GM23248 (cell line): ENCODE measurements around the gene CERK. TPM values are rescaled to one million over a fixed set of nuclear protein-coding genes. Genes with fewer than 3 reads are reported as not detected.

Experiments
- DNase-seq: peaks from one replicate; pipeline ENCODE4 v3.0.0-alpha.2; 2015
- H2AFZ ChIP-seq: fragments of 200-600 bp; sonication (generic); 2 replicates; pipeline ENCODE4 v1.6.1; 2016; ENCODE audit warnings: antibody characterized with exemption
- H3F3A ChIP-seq: fragments of 200-600 bp; sonication (generic); 2 replicates; pipeline ENCODE4 v1.6.1; 2016; ENCODE audit warnings: mild to moderate bottlenecking, antibody characterized with exemption, mixed run types; ENCODE audit not compliant: insufficient read depth
- H3K27ac ChIP-seq: fragments of 200-600 bp; sonication (generic); 2 replicates; pipeline ENCODE4 v1.5.1; 2016; ENCODE audit warnings: mild to moderate bottlenecking
- H3K27me3 ChIP-seq: fragments of 200-600 bp; sonication (generic); replicated peaks from 2 replicates; pipeline ENCODE4 v1.6.1; 2016; ENCODE audit warnings: mild to moderate bottlenecking; ENCODE audit not compliant: insufficient read depth
- H3K36me3 ChIP-seq: fragments of 200-600 bp; sonication (generic); 2 replicates; pipeline ENCODE4 v1.6.1; 2016; ENCODE audit warnings: low read depth, mild to moderate bottlenecking
- H3K4me1 ChIP-seq: fragments of 200-600 bp; sonication (generic); 2 replicates; pipeline ENCODE4 v1.6.1; 2016; ENCODE audit warnings: mild to moderate bottlenecking; ENCODE audit not compliant: insufficient read depth
- H3K4me2 ChIP-seq: fragments of 200-600 bp; sonication (generic); one replicate; pipeline ENCODE4 v1.6.1; 2016; ENCODE audit warnings: mild to moderate bottlenecking; ENCODE audit not compliant: unreplicated experiment
- H3K4me3 ChIP-seq: fragments of 200-600 bp; sonication (generic); 2 replicates; pipeline ENCODE4 v1.5.1; 2016; ENCODE audit warnings: mild to moderate bottlenecking
- H3K79me2 ChIP-seq: fragments of 200-600 bp; sonication (generic); 2 replicates; pipeline ENCODE4 v1.6.1; 2016; ENCODE audit warnings: mild to moderate bottlenecking; ENCODE audit not compliant: insufficient read depth
- H3K9ac ChIP-seq: fragments of 200-600 bp; sonication (generic); 2 replicates; pipeline ENCODE4 v1.6.1; 2016; ENCODE audit warnings: mild to moderate bottlenecking
- H3K9me2 ChIP-seq: fragments of 200-600 bp; sonication (generic); 2 replicates; pipeline ENCODE4 v1.6.1; 2016; ENCODE audit warnings: mixed run types, mild to moderate bottlenecking, moderate library complexity; ENCODE audit not compliant: insufficient read depth
- H3K9me3 ChIP-seq: fragments of 200-600 bp; sonication (generic); one replicate; pipeline ENCODE4 v1.6.1; 2017; ENCODE audit warnings: low read depth
- H4K20me1 ChIP-seq: fragments of 200-600 bp; sonication (generic); 2 replicates; pipeline ENCODE4 v1.6.0; 2016; ENCODE audit not compliant: insufficient read depth
- EZH2 ChIP-seq: fragments of 200-600 bp; sonication (generic); IDR thresholded peaks from 2 replicates; pipeline ENCODE4 v1.6.1; 2018; ENCODE audit warnings: antibody characterized with exemption, mild to moderate bottlenecking; ENCODE audit not compliant: insufficient read depth, poor library complexity, severe bottlenecking
- EZH2phosphoT487 ChIP-seq: fragments of 200-600 bp; sonication (generic); IDR thresholded peaks from 2 replicates; pipeline ENCODE4 v1.6.1; 2018; ENCODE audit warnings: antibody characterized with exemption, moderate library complexity, mild to moderate bottlenecking, low read depth; ENCODE audit not compliant: insufficient read depth
- WGBS, 2 experiments: methylation state at CpG; one replicate each; pipeline ENCODE4 v1.1.6; 2015 to 2017; ENCODE audit warnings: low lambda C conversion rate in 2 of 2, low coverage in 1 of 2; ENCODE audit errors: missing lambda C conversion rate in 2 of 2; 5-methylcytosine and 5-hydroxymethylcytosine counted together
- in situ Hi-C: fragments of 300-500 bp; cut with MboI; formaldehyde crosslinking; loops from 2 replicates; pipeline ENCODE4 v1.15.0; 2020
- polyA plus RNA-seq: library from polyadenylated mRNA; unstranded; fragments of >200 nt; fragmentation: Nextera tagmentation; extraction: Ambion mirVana; gene quantifications from 2 replicates; pipeline ENCODE4 v1.2.1, GENCODE V29; 2016
- total RNA-seq: library from RNA; depleted of rRNA; stranded (reverse); fragments of >200 nt; shearing (Covaris generic); gene quantifications from 2 replicates; pipeline ENCODE4 v1.2.3, GENCODE V29; 2014

CERK gene
- total and polyA plus RNA-seq, 2 experiments from 2014 or later: 25.3 to 45.4 TPM

- no peak for DNase-seq
- Histone ChIP-seq H3K9me2 (no peaks in the 10 kb centered on the region), H3K4me2 (no peak overlapping the region), H3K79me2 (peaks cover 88% of the 10 kb centered on the region), H3K9ac (no peak overlapping the region), H3K27me3 (no peaks in the 10 kb centered on the region), H3K4me1 (no peaks in the 10 kb centered on the region), H3K4me3 (no peak overlapping the region), H3K9me3 (no peaks in the 10 kb centered on the region), H2AFZ (no peak overlapping the region), H4K20me1 (no peaks in the 10 kb centered on the region; the same call in 1 of the 2 replicates), H3K27ac (no peak overlapping the region), H3K36me3 (no peaks in the 10 kb centered on the region), H3F3A (no peaks in the 10 kb centered on the region)
- WGBS, 2 experiments: 86 to 87% methylated on average over 18 of the region's 18 CpGs
- TF ChIP-seq EZH2 (no peak), EZH2phosphoT487 (no peak)
- in situ Hi-C loops: no loop called here
Observed at GRCh38 chr22:46725096-46725495, 13.0 kb downstream of the CERK start.

GRCh38 chr22:46723882-46724281 lies 14.2 kb downstream of the CERK start:
- peaks cover 75% of the 10 kb centered on the region for H3K79me2 ChIP-seq
- TF ChIP-seq EZH2 (no peak), EZH2phosphoT487 (no peak)
- in situ Hi-C loops: no loop called here
- no peaks in the 10 kb centered on the region for H3K9me2 ChIP-seq
- no peak overlapping the region for H3K27ac ChIP-seq
- no peak for DNase-seq
- whole genome bisulfite sequencing, 2 experiments: 95 to 98% methylated on average over 9 of the region's 9 CpGs
- no peaks in the 10 kb centered on the region; the same call in 1 of the 2 replicates for H3K36me3 ChIP-seq
- H3K9ac ChIP-seq: no peak overlapping the region
- no peak overlapping the region for H2AFZ ChIP-seq
- H3K9me3 ChIP-seq: no peaks in the 10 kb centered on the region
- no peaks in the 10 kb centered on the region for H3K27me3 ChIP-seq
- no peaks in the 10 kb centered on the region for H3K4me1 ChIP-seq
- H3K4me3 ChIP-seq: no peak overlapping the region
- no peaks in the 10 kb centered on the region for H3F3A ChIP-seq
- H3K4me2 ChIP-seq: no peak overlapping the region
- no peaks in the 10 kb centered on the region; the same call in 1 of the 2 replicates for H4K20me1 ChIP-seq

GRCh38 chr22:46721501-46722085 lies 16.5 kb downstream of the CERK start:
- in situ Hi-C loops: no loop called here
- Histone ChIP-seq H3K4me2 (no peak overlapping the region), H3K27me3 (no peaks in the 10 kb centered on the region), H3F3A (no peaks in the 10 kb centered on the region), H3K79me2 (peaks cover 53% of the 10 kb centered on the region), H3K36me3 (peaks cover 12% of the 10 kb centered on the region; the same call in 1 of the 2 replicates), H3K9me2 (no peaks in the 10 kb centered on the region), H3K27ac (no peak overlapping the region), H4K20me1 (no peaks in the 10 kb centered on the region; the same call in 1 of the 2 replicates), H3K9me3 (no peaks in the 10 kb centered on the region), H2AFZ (no peak overlapping the region), H3K9ac (no peak overlapping the region), H3K4me3 (no peak overlapping the region), H3K4me1 (no peaks in the 10 kb centered on the region)
- DNase-seq: no peak
- TF ChIP-seq EZH2 (no peak), EZH2phosphoT487 (no peak)
- WGBS, 2 experiments: 47% methylated on average over 15 to 16 of the region's 16 CpGs

- Histone ChIP-seq H3F3A (peaks cover 9% of the 10 kb centered on the region), H3K9me3 (no peaks in the 10 kb centered on the region), H3K79me2 (peaks cover 39% of the 10 kb centered on the region), H3K4me1 (no peaks in the 10 kb centered on the region), H3K27ac (no peak overlapping the region), H2AFZ (no peak overlapping the region), H3K36me3 (peaks cover 12% of the 10 kb centered on the region; the same call in 1 of the 2 replicates), H3K9ac (no peak overlapping the region), H3K4me2 (no peak overlapping the region), H4K20me1 (no peaks in the 10 kb centered on the region), H3K27me3 (no peaks in the 10 kb centered on the region), H3K9me2 (no peaks in the 10 kb centered on the region), H3K4me3 (no peak overlapping the region)
- TF ChIP-seq EZH2phosphoT487: no peak
- TF ChIP-seq EZH2: no peak
- no peak for DNase-seq
- 95 to 97% methylated on average over 11 of the region's 11 CpGs for WGBS, 2 experiments
- in situ Hi-C loops: no loop called here
Observed at GRCh38 chr22:46719921-46720320, 18.1 kb downstream of the CERK start.

GRCh38 chr22:46714550-46714949 lies 23.5 kb downstream of the CERK start:
- Histone ChIP-seq H3K9me2 (no peaks in the 10 kb centered on the region), H3K36me3 (peaks cover 36% of the 10 kb centered on the region), H3K27me3 (no peaks in the 10 kb centered on the region), H3K79me2 (peaks cover 19% of the 10 kb centered on the region), H3K4me3 (no peak overlapping the region), H4K20me1 (no peaks in the 10 kb centered on the region), H3F3A (peaks cover 22% of the 10 kb centered on the region), H3K27ac (peak overlapping the region; percentile 56), H3K9ac (peak overlapping the region; percentile 31), H3K9me3 (no peaks in the 10 kb centered on the region), H3K4me1 (peaks cover 7% of the 10 kb centered on the region), H3K4me2 (no peak overlapping the region), H2AFZ (no peak overlapping the region)
- in situ Hi-C loops: no loop called here
- 27 to 28% methylated on average over 4 of the region's 4 CpGs for WGBS, 2 experiments
- DNase-seq: peak; percentile 54
- TF ChIP-seq EZH2 (no peak), EZH2phosphoT487 (no peak)
